Spleen (tissue), 11 donors: ENCODE results near the gene IGSF22. TPM values are rescaled to one million over a fixed set of nuclear protein-coding genes. Genes with fewer than 3 reads are reported as not detected.

Experiments
- DNase-seq: peaks from one replicate; pipeline ENCODE4 v3.0.0-alpha.2; 2020
- H3K27ac ChIP-seq, 8 donors: fragments of 200-600 bp; sonication (generic) in 7 of 8; 1 replicate in 4 of 8; 2 replicates in 4 of 8; pipeline versions ENCODE4 v1.5.0 to v1.8.0; 2016 to 2021; ENCODE audit warnings: inconsistent platforms in 4 of 8, mild to moderate bottlenecking in 4 of 8, moderate library complexity in 1 of 8
- H3K27me3 ChIP-seq, 7 donors: fragments of 200-600 bp; sonication (generic) in 6 of 7; replicated peaks in 1 of 7; 1 replicate in 4 of 7; 2 replicates in 3 of 7; pipeline versions ENCODE4 v1.5.0 to v1.8.0; 2016 to 2021; ENCODE audit warnings: inconsistent platforms in 3 of 7, mild to moderate bottlenecking in 1 of 7
- H3K36me3 ChIP-seq, 6 donors: fragments of 200-600 bp; sonication (generic) in 5 of 6; 1 replicate in 4 of 6; 2 replicates in 2 of 6; pipeline versions ENCODE4 v1.5.0 to v1.8.0; 2016 to 2021; ENCODE audit warnings: inconsistent platforms in 2 of 6
- H3K4me1 ChIP-seq, 6 donors: fragments of 200-600 bp; sonication (generic) in 5 of 6; 1 replicate in 3 of 6; 2 replicates in 3 of 6; pipeline versions ENCODE4 v1.5.0 to v1.8.0; 2016 to 2021; ENCODE audit warnings: inconsistent platforms in 3 of 6
- H3K4me3 ChIP-seq, 8 donors: fragments of 200-600 bp; sonication (generic) in 7 of 8; 1 replicate in 4 of 8; 2 replicates in 4 of 8; pipeline versions ENCODE4 v1.5.0 to v1.8.0; 2016 to 2021; ENCODE audit warnings: inconsistent platforms in 4 of 8, mild to moderate bottlenecking in 4 of 8, moderate library complexity in 2 of 8
- H3K9me3 ChIP-seq, 8 donors: fragments of 200-600 bp; sonication (generic) in 7 of 8; 1 replicate in 4 of 8; 2 replicates in 4 of 8; pipeline versions ENCODE4 v1.5.0 to v1.8.0; 2016 to 2021; ENCODE audit warnings: inconsistent platforms in 4 of 8
- POLR2A ChIP-seq, 3 donors: fragments of 450-650 bp; IDR thresholded peaks; one replicate each; pipeline ENCODE4 v1.5.1; 2017; ENCODE audit warnings: antibody characterized with exemption in 3 of 3, mild to moderate bottlenecking in 1 of 3
- POLR2AphosphoS5 ChIP-seq, 3 donors: sonication (generic); formaldehyde crosslinking; IDR thresholded peaks; one replicate each; pipeline ENCODE4 v1.5.1; 2017; ENCODE audit warnings: antibody characterized with exemption in 3 of 3
- WGBS, 5 donors: extraction: QIAGEN DNeasy Blood & Tissue Kit in 3 of 5; methylation state at CpG; one replicate each; pipeline versions ENCODE4 v1.1.5 to v1.1.7; 2013 to 2018; 5-methylcytosine and 5-hydroxymethylcytosine counted together
- intact Hi-C: fragments of 100-400 bp; cut with DNase I; formaldehyde crosslinking; loops from one replicate; pipeline ENCODE4 v1.15.0; 2023; ENCODE audit warnings: low total_unique reads
- polyA plus RNA-seq, 3 donors: library from polyadenylated mRNA; stranded (reverse); fragments of 200-250 nt; gene quantifications; one replicate each; pipeline ENCODE4 v1.2.1, GENCODE V29; 2013
- total RNA-seq, 7 donors: library from RNA; depleted of rRNA in 3 of 7; stranded (reverse); fragments of >200 nt in 3 of 7; fragmentation: NEBNext Ultra II Directional in 4 of 7; extraction: Animal tissue kit (Norgen Biotek cat#: 25700) in 4 of 7; gene quantifications; one replicate each; pipeline versions ENCODE4 v1.1.0 to v1.2.1, GENCODE V29; 2016 to 2021
- TF ChIP-seq, protein P1 (sequence below), 11 experiments: fragments of 200-600 bp in 7 of 11; fragments of 450-650 bp in 4 of 11; sonication (generic) in 4 of 11; IDR thresholded peaks in 8 of 11; conservative IDR thresholded peaks in 3 of 11; 1 replicate in 7 of 11; 2 replicates in 4 of 11; pipeline versions ENCODE4 v1.4.0 to v1.8.0; 2016 to 2021; ENCODE audit warnings: antibody characterized with exemption in 11 of 11, inconsistent platforms in 4 of 11, mild to moderate bottlenecking in 1 of 11
- donor health status: healthy with polysubstance abuse.
- donor health status: DM: no; HTN: no; CAD: no; lungs with moderate emphysema.
- donor health status: DM: no; HTN: no; CAD: no.
- donor health status: Bipolar disorder and iron deficiency.
- donor health status: healthy.
- donor health status: DM: no; HTN: no; CAD: no.
- donor health status: DM: yes; HTN: yes; CAD: no.

The IGSF22 gene
- total and polyA plus RNA-seq, 10 donors, result 0.12 to 3.2 (median 0.58) TPM; not detected in 2

DNA sequence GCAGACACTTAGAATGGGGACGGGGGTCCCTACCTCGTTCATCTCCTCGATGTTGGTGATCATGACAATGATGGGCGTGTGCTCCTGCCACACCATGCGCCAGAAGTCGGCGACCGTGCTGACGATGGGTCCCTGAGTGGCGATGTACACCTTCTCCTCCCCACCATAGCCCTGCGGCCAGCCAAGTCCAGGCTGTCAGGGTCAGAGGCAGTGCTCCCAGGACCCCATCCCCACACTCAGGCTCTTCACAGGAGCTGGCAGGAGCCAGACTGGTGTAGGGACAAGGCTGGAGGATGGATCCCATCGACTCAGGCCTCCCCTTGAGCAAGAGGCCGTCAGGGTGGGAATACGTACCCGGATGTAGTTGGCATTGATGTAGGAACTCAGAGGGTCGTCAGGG, 7.2 kb upstream of the IGSF22 start:
- H3K4me3 ChIP-seq, result no peak overlapping the region
- no peaks in the 10 kb centered on the region for H3K36me3 ChIP-seq
- H3K27me3 ChIP-seq, result no peaks in the 10 kb centered on the region
- TF ChIP-seq, protein P1, sequence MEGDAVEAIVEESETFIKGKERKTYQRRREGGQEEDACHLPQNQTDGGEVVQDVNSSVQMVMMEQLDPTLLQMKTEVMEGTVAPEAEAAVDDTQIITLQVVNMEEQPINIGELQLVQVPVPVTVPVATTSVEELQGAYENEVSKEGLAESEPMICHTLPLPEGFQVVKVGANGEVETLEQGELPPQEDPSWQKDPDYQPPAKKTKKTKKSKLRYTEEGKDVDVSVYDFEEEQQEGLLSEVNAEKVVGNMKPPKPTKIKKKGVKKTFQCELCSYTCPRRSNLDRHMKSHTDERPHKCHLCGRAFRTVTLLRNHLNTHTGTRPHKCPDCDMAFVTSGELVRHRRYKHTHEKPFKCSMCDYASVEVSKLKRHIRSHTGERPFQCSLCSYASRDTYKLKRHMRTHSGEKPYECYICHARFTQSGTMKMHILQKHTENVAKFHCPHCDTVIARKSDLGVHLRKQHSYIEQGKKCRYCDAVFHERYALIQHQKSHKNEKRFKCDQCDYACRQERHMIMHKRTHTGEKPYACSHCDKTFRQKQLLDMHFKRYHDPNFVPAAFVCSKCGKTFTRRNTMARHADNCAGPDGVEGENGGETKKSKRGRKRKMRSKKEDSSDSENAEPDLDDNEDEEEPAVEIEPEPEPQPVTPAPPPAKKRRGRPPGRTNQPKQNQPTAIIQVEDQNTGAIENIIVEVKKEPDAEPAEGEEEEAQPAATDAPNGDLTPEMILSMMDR (IDR thresholded peaks at IDR 0.05 in 8 of 11, conservative IDR thresholded peaks at IDR 0.05 in 3 of 11), result no peak
- no peak for TF ChIP-seq POLR2A (IDR thresholded peaks at IDR 0.05)
- peaks cover 0 to 11% (median 8%) of the 10 kb centered on the region in 6 donors for H3K4me1 ChIP-seq
- intact Hi-C loops, result loop anchor here (10.0 kb wide), 1 partner anchor 618 kb away; no protein-coding TSS in a partner anchor
- WGBS, 5 donors, result 82 to 91% (median 87%) methylated on average over 11 to 16 of the region's 16 CpGs
- no peak overlapping the region for H3K27ac ChIP-seq
- no peaks in the 10 kb centered on the region for H3K9me3 ChIP-seq
- no peak for DNase-seq

DNA sequence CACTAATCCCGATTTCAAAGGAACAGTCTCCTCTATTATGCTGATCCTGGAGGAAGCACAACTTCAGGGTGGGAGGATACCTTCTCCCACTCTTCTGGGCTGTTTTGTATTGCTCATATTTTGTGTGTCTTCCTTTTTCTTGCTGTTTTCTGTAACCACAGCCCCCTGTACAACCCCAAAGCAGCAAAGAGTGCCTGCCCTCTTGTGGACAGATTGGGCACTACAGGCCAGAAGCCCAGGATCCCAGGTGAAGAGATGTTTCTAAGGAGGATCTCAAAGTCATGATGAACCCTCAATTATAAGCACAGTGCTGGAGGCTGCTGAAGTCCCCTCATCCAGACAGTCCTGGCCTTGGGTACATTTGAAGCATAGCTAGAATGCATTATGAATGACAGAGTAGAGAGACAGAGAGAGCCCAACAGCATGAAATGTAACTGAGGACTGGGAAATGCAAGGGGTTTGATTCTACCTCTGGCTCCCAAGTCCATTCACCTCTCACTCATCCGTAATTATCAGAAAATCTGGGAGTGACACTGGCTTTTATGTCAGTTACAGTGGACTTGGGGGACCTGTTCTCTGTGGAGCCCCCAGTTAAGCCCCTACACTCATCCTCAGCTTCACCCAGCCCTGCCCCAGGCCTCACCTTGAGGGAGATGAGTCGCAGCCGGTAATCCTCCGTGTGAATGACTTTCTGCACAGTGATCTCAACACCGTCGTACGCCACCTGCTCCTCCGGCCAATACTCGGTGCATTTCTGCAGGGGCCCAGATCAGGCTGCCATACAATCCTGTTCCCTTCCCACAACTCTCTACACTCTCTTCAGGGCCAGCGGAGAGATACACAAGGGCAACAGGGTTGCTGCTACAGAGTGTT, 6.2 kb upstream of the IGSF22 start:
- H3K9me3 ChIP-seq, result no peaks in the 10 kb centered on the region
- intact Hi-C loops, result loop anchor here (10.0 kb wide), 1 partner anchor 617 kb away; no protein-coding TSS in a partner anchor
- 73 to 88% (median 83%) methylated on average over 11 of the region's 11 CpGs for WGBS, 5 donors
- H3K4me1 ChIP-seq, result peaks cover 0 to 19% (median 14%) of the 10 kb centered on the region in 6 donors
- no peaks in the 10 kb centered on the region for H3K36me3 ChIP-seq
- DNase-seq, result no peak
- TF ChIP-seq POLR2AphosphoS5 (IDR thresholded peaks at IDR 0.05), result peak in 1 of 3 donors; percentile 19
- TF ChIP-seq, protein P1 (IDR thresholded peaks at IDR 0.05 in 8 of 11, conservative IDR thresholded peaks at IDR 0.05 in 3 of 11), result peak; percentile 84 to 97 (median 95)
- TF ChIP-seq POLR2A (IDR thresholded peaks at IDR 0.05), result no peak
- no peaks in the 10 kb centered on the region for H3K27me3 ChIP-seq
- H3K27ac ChIP-seq, result peak overlapping the region in 1 of 8 donors; percentile 40
- no peak overlapping the region for H3K4me3 ChIP-seq

DNA sequence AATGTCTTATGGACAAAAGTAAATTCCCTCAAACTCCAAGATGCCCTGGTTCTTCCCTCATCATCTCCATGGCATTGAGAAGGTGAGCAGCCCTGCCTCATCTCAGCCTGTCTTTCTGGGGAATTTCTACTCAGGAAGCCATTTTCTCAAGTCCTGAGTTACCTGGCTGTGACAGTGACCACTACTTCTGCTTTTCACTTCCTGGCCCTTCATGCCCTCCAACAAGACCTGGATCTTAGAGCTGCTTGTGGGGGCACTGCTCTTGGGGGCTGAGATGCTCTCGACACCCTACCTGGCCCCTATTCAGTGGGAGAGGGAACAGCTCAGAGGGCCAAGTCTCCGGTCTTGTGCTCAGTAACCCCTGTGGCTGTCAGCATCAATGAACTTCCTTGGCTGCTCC, 5.5 kb upstream of the IGSF22 start:
- H3K27ac ChIP-seq, result peak overlapping the region in 1 of 8 donors; percentile 40
- no peak overlapping the region for H3K4me3 ChIP-seq
- 70 to 90% (median 81%) methylated on average over 2 of the region's 2 CpGs; no CpG with 5 or more reads in 1 of the 5 donors for WGBS, 5 donors
- no peaks in the 10 kb centered on the region for H3K9me3 ChIP-seq
- intact Hi-C loops, result loop anchor here (10.0 kb wide), 1 partner anchor 617 kb away; no protein-coding TSS in a partner anchor
- TF ChIP-seq, protein P1 (IDR thresholded peaks at IDR 0.05 in 8 of 11, conservative IDR thresholded peaks at IDR 0.05 in 3 of 11), result no peak
- no peak for TF ChIP-seq POLR2AphosphoS5 (IDR thresholded peaks at IDR 0.05)
- no peak for TF ChIP-seq POLR2A (IDR thresholded peaks at IDR 0.05)
- no peak for DNase-seq
- no peaks in the 10 kb centered on the region for H3K27me3 ChIP-seq
- H3K4me1 ChIP-seq, result peaks cover 0 to 19% (median 14%) of the 10 kb centered on the region in 6 donors
- no peaks in the 10 kb centered on the region for H3K36me3 ChIP-seq

DNA sequence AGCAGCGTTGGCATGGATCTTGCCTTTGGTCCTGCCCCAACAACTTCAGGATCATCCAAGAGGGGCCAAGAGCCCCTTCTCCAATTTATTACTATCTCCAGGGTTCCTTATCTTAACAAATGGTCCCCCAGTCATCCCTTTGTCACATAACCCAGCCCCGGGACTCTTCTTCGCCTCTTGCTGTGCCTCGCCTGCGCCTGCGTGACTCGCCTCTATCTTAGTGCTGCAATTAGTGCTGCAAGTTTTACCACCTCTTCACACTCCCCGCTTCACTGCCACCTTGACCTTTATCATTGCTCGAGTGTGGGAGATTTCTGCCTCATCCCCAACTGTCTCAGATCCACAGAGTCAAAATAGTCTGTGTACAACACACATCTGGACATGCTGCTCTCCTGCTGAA, 4.0 kb upstream of the IGSF22 start:
- H3K27me3 ChIP-seq, result no peaks in the 10 kb centered on the region
- intact Hi-C loops, result loop anchor here (10.0 kb wide), 1 partner anchor 615 kb away; no protein-coding TSS in a partner anchor
- 89 to 95% (median 91%) methylated on average over 9 of the region's 9 CpGs for WGBS, 5 donors
- H3K9me3 ChIP-seq, result no peaks in the 10 kb centered on the region
- no peak overlapping the region for H3K4me3 ChIP-seq
- no peak for DNase-seq
- no peaks in the 10 kb centered on the region for H3K36me3 ChIP-seq
- no peak for TF ChIP-seq POLR2A (IDR thresholded peaks at IDR 0.05)
- TF ChIP-seq, protein P1 (IDR thresholded peaks at IDR 0.05 in 8 of 11, conservative IDR thresholded peaks at IDR 0.05 in 3 of 11), result no peak
- TF ChIP-seq POLR2AphosphoS5 (IDR thresholded peaks at IDR 0.05), result no peak
- peaks cover 0 to 19% (median 14%) of the 10 kb centered on the region in 6 donors for H3K4me1 ChIP-seq
- H3K27ac ChIP-seq, result no peak overlapping the region
